GM23248 (cell line): ENCODE data around the gene NEK11.

ENCODE experiments used
- EZH2 ChIP-seq: fragments of 200-600 bp; sonication (generic); IDR thresholded peaks from 2 replicates; pipeline ENCODE4 v1.6.1; 2018; ENCODE audit warnings: antibody characterized with exemption, mild to moderate bottlenecking; ENCODE audit not compliant: insufficient read depth, poor library complexity, severe bottlenecking
- EZH2phosphoT487 ChIP-seq: fragments of 200-600 bp; sonication (generic); IDR thresholded peaks from 2 replicates; pipeline ENCODE4 v1.6.1; 2018; ENCODE audit warnings: antibody characterized with exemption, moderate library complexity, mild to moderate bottlenecking, low read depth; ENCODE audit not compliant: insufficient read depth

DNA sequence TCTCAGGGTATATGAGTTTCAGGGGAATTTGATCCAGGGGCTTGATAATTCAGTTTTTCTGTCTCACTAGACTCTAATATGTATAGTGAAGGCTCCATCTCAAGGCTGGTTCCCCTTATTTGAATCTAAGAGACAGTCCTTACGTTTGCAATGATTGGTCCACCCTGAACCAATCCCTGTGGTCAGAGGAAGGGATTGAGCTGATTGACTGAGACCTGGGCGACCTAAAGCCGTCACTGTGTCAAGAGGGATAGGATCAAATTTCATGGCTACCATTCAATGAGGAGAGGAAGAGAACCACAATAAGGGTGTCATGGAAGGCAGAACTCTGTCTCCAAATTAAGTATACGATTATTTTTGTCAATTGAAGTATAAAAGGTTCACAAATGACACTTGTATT is 371.2 kb downstream of the NEK11 start:
- TF ChIP-seq EZH2: no peak
- TF ChIP-seq EZH2phosphoT487: no peak
